Pancreas (tissue), 10 donors: ENCODE data around the gene RBSN. TPM values are rescaled to one million over a fixed set of nuclear protein-coding genes. Genes with fewer than 3 reads are reported as not detected.

Experiments used
- ATAC-seq, 4 donors: fragments of 200-7000 bp; cut with Tn5 transposase; one replicate each; pipeline versions ENCODE4 v1.8.0 to v1.9.1; 2020; ENCODE audit warnings: mild to moderate bottlenecking in 4 of 4, moderate library complexity in 4 of 4
- DNase-seq, 6 donors: peaks; one replicate each; pipeline ENCODE4 v3.0.0-alpha.2; 2020
- FAIRE-seq: peaks from 2 replicates; lab custom pipeline; 2012; peaks lifted over from hg19 to GRCh38; lab: Jason Lieb, UNC
- H3K27ac ChIP-seq, 4 donors: fragments of 200-600 bp; sonication (generic); 1 replicate in 3 of 4; 2 replicates in 1 of 4; pipeline versions ENCODE4 v1.5.0 to v1.8.0; 2020
- H3K27me3 ChIP-seq, 4 donors: fragments of 200-600 bp; one replicate each; pipeline ENCODE4 v1.8.0; 2021
- H3K36me3 ChIP-seq, 3 donors: fragments of 200-600 bp; sonication (generic) in 1 of 3; one replicate each; pipeline versions ENCODE4 v1.5.0 to v1.8.0; 2020 to 2021
- H3K4me1 ChIP-seq, 3 donors: fragments of 200-600 bp; one replicate each; pipeline ENCODE4 v1.8.0; 2021
- H3K4me3 ChIP-seq, 4 donors: fragments of 200-600 bp; sonication (generic) in 2 of 4; one replicate each; pipeline versions ENCODE4 v1.5.0 to v1.8.0; 2020 to 2021
- H3K9me3 ChIP-seq, 4 donors: fragments of 200-600 bp; one replicate each; pipeline ENCODE4 v1.8.0; 2021
- WGBS, 2 donors: extraction: QIAGEN DNeasy Blood & Tissue Kit; methylation state at CpG; one replicate each; pipeline ENCODE4 v1.1.7; 2013; 5-methylcytosine and 5-hydroxymethylcytosine counted together
- intact Hi-C, 3 donors: fragments of 100-400 bp; cut with DNase I; formaldehyde crosslinking; loops; one replicate each; pipeline versions ENCODE4 v1.11.1 to v1.14.2; 2022
- polyA plus RNA-seq, 2 donors: library from polyadenylated mRNA; stranded (reverse); fragments of 200-250 nt; gene quantifications; one replicate each; pipeline ENCODE4 v1.2.3, GENCODE V29; 2013
- total RNA-seq, 6 donors: library from RNA; stranded (reverse); fragmentation: NEBNext Ultra II Directional in 4 of 6; extraction: Animal tissue kit (Norgen Biotek cat#: 25700) in 4 of 6; gene quantifications; one replicate each; pipeline versions ENCODE4 v1.2.1 to v1.2.4, GENCODE V29; 2021 to 2023
- TF ChIP-seq, protein P1 (sequence below), 4 donors: fragments of 200-600 bp; sonication (generic) in 3 of 4; IDR thresholded peaks; one replicate each; pipeline versions ENCODE4 v1.5.0 to v1.8.0; 2021; ENCODE audit warnings: antibody characterized with exemption in 4 of 4
- donor health status: healthy with polysubstance abuse.
- donor health status: DM: no; HTN: no; CAD: no; lungs with moderate emphysema.
- donor health status: DM: no; HTN: no; CAD: no.
- donor health status: control.
- donor health status: control.
- donor health status: Bipolar disorder and iron deficiency.
- donor health status: DM: yes; HTN: yes; CAD: no.
- donor health status: DM: no; HTN: no; CAD: no.
- donor health status: DM: no; HTN: no; CAD: no.
- donor health status: DM: yes; HTN: yes; CAD: no.

The RBSN gene
- total and polyA plus RNA-seq, 8 donors, result 5.7 to 10.9 (median 8.5) TPM

GRCh38 chr3:15122398-15122797 is 23.4 kb upstream of the RBSN start:
- Histone ChIP-seq H3K4me3 (no peak overlapping the region), H3K4me1 (no peaks in the 10 kb centered on the region), H3K27me3 (no peaks in the 10 kb centered on the region), H3K9me3 (no peaks in the 10 kb centered on the region), H3K27ac (no peak overlapping the region), H3K36me3 (no peaks in the 10 kb centered on the region)
- intact Hi-C loops, result no loop called here
- 88 to 95% methylated on average over 4 of the region's 4 CpGs for WGBS, 2 donors
- TF ChIP-seq, protein P1, sequence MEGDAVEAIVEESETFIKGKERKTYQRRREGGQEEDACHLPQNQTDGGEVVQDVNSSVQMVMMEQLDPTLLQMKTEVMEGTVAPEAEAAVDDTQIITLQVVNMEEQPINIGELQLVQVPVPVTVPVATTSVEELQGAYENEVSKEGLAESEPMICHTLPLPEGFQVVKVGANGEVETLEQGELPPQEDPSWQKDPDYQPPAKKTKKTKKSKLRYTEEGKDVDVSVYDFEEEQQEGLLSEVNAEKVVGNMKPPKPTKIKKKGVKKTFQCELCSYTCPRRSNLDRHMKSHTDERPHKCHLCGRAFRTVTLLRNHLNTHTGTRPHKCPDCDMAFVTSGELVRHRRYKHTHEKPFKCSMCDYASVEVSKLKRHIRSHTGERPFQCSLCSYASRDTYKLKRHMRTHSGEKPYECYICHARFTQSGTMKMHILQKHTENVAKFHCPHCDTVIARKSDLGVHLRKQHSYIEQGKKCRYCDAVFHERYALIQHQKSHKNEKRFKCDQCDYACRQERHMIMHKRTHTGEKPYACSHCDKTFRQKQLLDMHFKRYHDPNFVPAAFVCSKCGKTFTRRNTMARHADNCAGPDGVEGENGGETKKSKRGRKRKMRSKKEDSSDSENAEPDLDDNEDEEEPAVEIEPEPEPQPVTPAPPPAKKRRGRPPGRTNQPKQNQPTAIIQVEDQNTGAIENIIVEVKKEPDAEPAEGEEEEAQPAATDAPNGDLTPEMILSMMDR (IDR thresholded peaks at IDR 0.05), result no peak
- FAIRE-seq (no peak), ATAC-seq (no peak), DNase-seq (no peak)

DNA sequence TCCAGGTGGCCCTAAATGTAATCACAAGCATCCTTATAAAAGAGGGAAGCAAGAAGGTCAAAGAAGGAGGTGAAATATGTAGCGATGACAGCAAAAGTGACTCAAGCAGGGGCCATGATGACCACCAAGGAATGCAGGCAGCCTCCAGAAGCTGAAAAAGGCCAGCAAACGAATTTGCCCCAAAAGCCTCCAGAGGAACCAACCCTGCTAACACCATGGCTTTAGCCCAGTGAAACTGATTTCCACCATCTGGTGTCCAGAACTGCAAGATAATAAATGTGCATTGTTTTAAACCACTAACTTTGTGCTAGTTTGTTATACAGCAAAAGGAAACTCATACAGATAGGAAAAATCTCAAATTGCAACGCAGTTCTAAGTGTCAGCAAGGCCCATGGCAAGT is 23.0 kb upstream of the RBSN start:
- Histone ChIP-seq H3K4me1 (no peaks in the 10 kb centered on the region), H3K27ac (no peak overlapping the region), H3K27me3 (no peaks in the 10 kb centered on the region), H3K36me3 (no peaks in the 10 kb centered on the region), H3K4me3 (no peak overlapping the region), H3K9me3 (no peaks in the 10 kb centered on the region)
- TF ChIP-seq, protein P1 (IDR thresholded peaks at IDR 0.05), result no peak
- intact Hi-C loops, result no loop called here
- WGBS, 2 donors, result 70 to 76% methylated on average over 3 of the region's 3 CpGs
- ATAC-seq (no peak), FAIRE-seq (no peak), DNase-seq (no peak)

DNA sequence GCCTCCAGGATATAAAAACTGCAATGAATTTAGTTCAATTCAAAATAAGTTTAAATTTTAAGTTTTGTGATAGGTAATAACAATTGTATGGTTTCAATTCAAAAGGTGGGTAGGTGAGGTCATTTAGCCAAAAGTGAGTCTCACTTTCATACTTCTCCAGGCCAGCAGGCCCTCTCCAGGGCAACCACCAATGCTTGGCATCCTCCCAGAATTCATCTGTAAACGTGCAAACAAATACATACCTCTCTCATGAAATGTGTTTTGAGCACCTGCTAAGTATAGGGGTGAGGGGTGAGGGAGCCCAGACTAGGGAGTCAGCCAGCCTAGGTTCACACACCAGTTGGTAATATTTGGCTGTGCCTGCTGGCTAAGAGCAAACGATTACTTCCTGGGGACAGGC is 22.0 kb upstream of the RBSN start:
- TF ChIP-seq, protein P1 (IDR thresholded peaks at IDR 0.05), result no peak
- Histone ChIP-seq H3K27ac (no peak overlapping the region), H3K4me3 (no peak overlapping the region), H3K36me3 (no peaks in the 10 kb centered on the region), H3K9me3 (no peaks in the 10 kb centered on the region), H3K27me3 (no peaks in the 10 kb centered on the region), H3K4me1 (no peaks in the 10 kb centered on the region)
- DNase-seq (no peak), FAIRE-seq (no peak), ATAC-seq (no peak)
- intact Hi-C loops, result no loop called here
- 16 to 19% methylated on average over 2 of the region's 2 CpGs for WGBS, 2 donors

DNA sequence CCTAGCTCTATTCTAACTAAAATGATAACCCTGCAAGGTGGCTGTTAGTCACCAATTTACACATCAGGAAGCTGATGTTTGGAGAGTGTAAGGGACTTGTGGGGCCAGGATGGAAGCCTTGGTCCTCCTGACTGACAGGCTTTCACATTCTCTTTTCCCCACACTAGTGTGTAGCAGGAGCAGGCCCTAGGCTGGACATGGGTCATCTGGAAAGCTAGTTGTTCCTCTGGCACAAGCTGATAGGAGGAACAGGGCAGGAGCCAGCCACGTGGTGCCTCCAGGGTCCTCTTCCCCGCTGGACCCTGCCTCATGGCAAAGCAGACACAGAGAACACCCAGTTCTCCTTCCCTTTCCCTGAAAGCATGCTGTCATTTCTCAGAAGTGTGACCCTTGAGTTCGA is 18.1 kb upstream of the RBSN start:
- H3K4me3 ChIP-seq, result no peak overlapping the region
- DNase-seq (no peak), FAIRE-seq (no peak), ATAC-seq (no peak)
- TF ChIP-seq, protein P1 (IDR thresholded peaks at IDR 0.05), result no peak
- H3K4me1 ChIP-seq, result no peaks in the 10 kb centered on the region
- intact Hi-C loops, result no loop called here
- no peaks in the 10 kb centered on the region for H3K9me3 ChIP-seq
- H3K27ac ChIP-seq, result no peak overlapping the region
- H3K36me3 ChIP-seq, result no peaks in the 10 kb centered on the region
- 68 to 90% methylated on average over 3 of the region's 3 CpGs for WGBS, 2 donors
- H3K27me3 ChIP-seq, result no peaks in the 10 kb centered on the region

DNA sequence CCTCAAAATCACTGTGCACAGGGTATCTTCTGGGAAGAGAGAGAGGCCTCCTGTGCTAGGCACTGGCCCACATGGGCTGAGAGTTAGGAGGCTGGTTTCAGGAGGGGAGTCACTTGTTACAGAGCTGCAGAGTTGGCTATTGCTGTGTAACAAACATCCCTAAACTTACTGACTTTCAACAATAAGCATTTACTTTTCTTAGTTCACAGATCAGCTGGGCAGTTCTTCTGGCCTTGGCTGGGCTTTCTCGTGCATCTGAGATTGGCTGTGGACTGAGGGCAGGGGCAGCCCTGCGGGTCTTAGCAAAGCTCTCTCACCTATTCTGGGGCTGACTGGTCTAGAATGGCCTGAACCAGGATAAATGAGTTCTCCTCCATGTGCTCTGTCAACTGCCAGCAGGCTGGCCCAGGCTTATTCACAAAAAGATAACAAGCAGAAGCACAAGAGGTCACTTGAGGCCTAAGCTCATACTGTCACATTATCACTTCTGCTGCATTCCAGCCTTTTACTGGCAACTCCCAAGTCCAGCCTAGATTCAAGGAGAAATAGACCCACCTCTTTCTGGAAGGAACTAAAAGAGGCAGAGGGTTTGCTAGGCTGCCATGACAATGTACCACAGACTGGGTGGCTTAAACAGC is 17.2 kb upstream of the RBSN start:
- DNase-seq, result no peak
- WGBS, 2 donors, result 62 to 94% methylated on average over 2 of the region's 2 CpGs
- intact Hi-C loops, result no loop called here

More for the DNA sequence above, 17.2 kb upstream of the RBSN start:
- ATAC-seq (no peak), FAIRE-seq (no peak)
- TF ChIP-seq, protein P1 (IDR thresholded peaks at IDR 0.05), result no peak
- no peak overlapping the region for H3K4me3 ChIP-seq
- H3K27ac ChIP-seq, result no peak overlapping the region
- H3K4me1 ChIP-seq, result no peaks in the 10 kb centered on the region
- H3K27me3 ChIP-seq, result no peaks in the 10 kb centered on the region
- H3K36me3 ChIP-seq, result no peaks in the 10 kb centered on the region
- H3K9me3 ChIP-seq, result no peaks in the 10 kb centered on the region
